Aorta (tissue), 5 donors: ENCODE results near the gene IMPACT. TPM values are rescaled to one million over a fixed set of nuclear protein-coding genes. Genes with fewer than 3 reads are reported as not detected.

ENCODE experiments used
- ATAC-seq: fragments of 200-7000 bp; cut with Tn5 transposase; one replicate; pipeline ENCODE4 v1.9.1; 2022; ENCODE audit warnings: moderate library complexity; ENCODE audit not compliant: low FRiP score
- DNase-seq, 2 donors: peaks; one replicate each; pipeline ENCODE4 v3.0.0-alpha.2; 2020
- H3K27ac ChIP-seq, 2 donors: one replicate each; pipeline ENCODE4 v1.5.1; 2013; ENCODE audit warnings: low read length in 2 of 2, mild to moderate bottlenecking in 2 of 2, moderate library complexity in 2 of 2, control low read depth in 1 of 2, inconsistent platforms in 1 of 2, low read depth in 1 of 2
- H3K27me3 ChIP-seq, 2 donors: one replicate each; pipeline ENCODE4 v1.6.1; 2013; ENCODE audit warnings: control low read depth in 1 of 2, low read length in 1 of 2, mild to moderate bottlenecking in 1 of 2, moderate library complexity in 1 of 2; ENCODE audit not compliant: insufficient read depth in 2 of 2, control insufficient read depth in 1 of 2
- H3K36me3 ChIP-seq, 2 donors: one replicate each; pipeline ENCODE4 v1.6.1; 2013; ENCODE audit warnings: control low read depth in 1 of 2, low read length in 1 of 2, mild to moderate bottlenecking in 1 of 2; ENCODE audit not compliant: insufficient read depth in 2 of 2, control insufficient read depth in 1 of 2
- H3K4me1 ChIP-seq, 2 donors: one replicate each; pipeline ENCODE4 v1.6.1; 2013; ENCODE audit warnings: low read length in 2 of 2, control low read depth in 1 of 2, mild to moderate bottlenecking in 1 of 2, moderate library complexity in 1 of 2; ENCODE audit not compliant: insufficient read depth in 2 of 2, control insufficient read depth in 1 of 2
- H3K4me3 ChIP-seq, 2 donors: one replicate each; pipeline ENCODE4 v1.5.1; 2013; ENCODE audit warnings: low read length in 2 of 2, control low read depth in 1 of 2, mild to moderate bottlenecking in 1 of 2
- H3K9me3 ChIP-seq: one replicate; pipeline ENCODE4 v1.6.1; 2013; ENCODE audit warnings: mild to moderate bottlenecking, low read length; ENCODE audit not compliant: control insufficient read depth
- WGBS, 2 donors: extraction: QIAGEN DNeasy Blood & Tissue Kit; methylation state at CpG; one replicate each; pipeline ENCODE4 v1.1.7; 2013; 5-methylcytosine and 5-hydroxymethylcytosine counted together
- intact Hi-C, 2 donors: fragments of 100-400 bp; cut with DNase I; formaldehyde crosslinking; loops; one replicate each; pipeline versions ENCODE4 v1.14.2 to v1.15.0; 2022
- polyA plus RNA-seq, 2 donors: library from polyadenylated mRNA; stranded (reverse); fragments of 200-250 nt; gene quantifications; one replicate each; pipeline ENCODE4 v1.2.3, GENCODE V29; 2013
- total RNA-seq, 2 donors: library from RNA; stranded (reverse); fragmentation: NEBNext Ultra II Directional; extraction: Animal tissue kit (Norgen Biotek cat#: 25700); gene quantifications; one replicate each; pipeline ENCODE4 v1.2.1, GENCODE V29; 2021
- donor health status: healthy with polysubstance abuse.
- donor health status: Bipolar disorder and iron deficiency.
- donor health status: DM: no; HTN: no; CAD: no.
- donor health status: DM: no; HTN: no; CAD: no.
- donor health status: DM: yes; HTN: yes; CAD: no.

Gene IMPACT
- total and polyA plus RNA-seq, 4 donors = 15.6 to 28.2 (median 20.5) TPM

- 94 to 97% methylated on average over 8 of the region's 8 CpGs for WGBS, 2 donors
- intact Hi-C loops = no loop called here
- H3K4me1 ChIP-seq = no peaks in the 10 kb centered on the region
- no peak for DNase-seq
- ATAC-seq = no peak
- H3K27ac ChIP-seq = no peak overlapping the region
- no peaks in the 10 kb centered on the region for H3K9me3 ChIP-seq
- H3K4me3 ChIP-seq = no peak overlapping the region
- H3K36me3 ChIP-seq = no peaks in the 10 kb centered on the region
- H3K27me3 ChIP-seq = no peaks in the 10 kb centered on the region
These were observed 35.5 kb downstream of the IMPACT start for GRCh38 chr18:24461996-24462395.

- no peaks in the 10 kb centered on the region for H3K4me1 ChIP-seq
- H3K27ac ChIP-seq = no peak overlapping the region
- H3K27me3 ChIP-seq = no peaks in the 10 kb centered on the region
- H3K4me3 ChIP-seq = no peak overlapping the region
- H3K36me3 ChIP-seq = no peaks in the 10 kb centered on the region
- DNase-seq (no peak), ATAC-seq (no peak)
- H3K9me3 ChIP-seq = no peaks in the 10 kb centered on the region
- intact Hi-C loops = no loop called here
- 66% methylated on average over 5 of the region's 5 CpGs for WGBS, 2 donors
These were observed 36.6 kb downstream of the IMPACT start for GRCh38 chr18:24462838-24463775.

- H3K36me3 ChIP-seq = no peaks in the 10 kb centered on the region
- no peaks in the 10 kb centered on the region for H3K27me3 ChIP-seq
- no peak overlapping the region for H3K27ac ChIP-seq
- H3K9me3 ChIP-seq = no peaks in the 10 kb centered on the region
- ATAC-seq = no peak
- 86 to 87% methylated on average over 7 of the region's 7 CpGs for WGBS, 2 donors
- H3K4me1 ChIP-seq = no peaks in the 10 kb centered on the region
- no peak for DNase-seq
- no peak overlapping the region for H3K4me3 ChIP-seq
- intact Hi-C loops = no loop called here
These were observed 39.0 kb downstream of the IMPACT start for GRCh38 chr18:24465486-24465885.

- no peak for DNase-seq
- ATAC-seq = no peak
- Histone ChIP-seq H3K36me3 (no peaks in the 10 kb centered on the region), H3K4me3 (no peak overlapping the region), H3K27ac (no peak overlapping the region), H3K9me3 (no peaks in the 10 kb centered on the region), H3K27me3 (no peaks in the 10 kb centered on the region), H3K4me1 (no peaks in the 10 kb centered on the region)
- intact Hi-C loops = no loop called here
- WGBS, 2 donors = 82 to 84% methylated on average over 2 of the region's 2 CpGs
These were observed 40.3 kb downstream of the IMPACT start for GRCh38 chr18:24466771-24467170.

- WGBS, 2 donors = 78 to 79% methylated on average over 3 of the region's 3 CpGs
- intact Hi-C loops = no loop called here
- H3K27me3 ChIP-seq = no peaks in the 10 kb centered on the region
- ATAC-seq (no peak), DNase-seq (no peak)
- H3K36me3 ChIP-seq = no peaks in the 10 kb centered on the region
- H3K27ac ChIP-seq = no peak overlapping the region
- no peak overlapping the region for H3K4me3 ChIP-seq
- no peaks in the 10 kb centered on the region for H3K9me3 ChIP-seq
- no peaks in the 10 kb centered on the region for H3K4me1 ChIP-seq
These were observed 43.6 kb downstream of the IMPACT start for GRCh38 chr18:24470022-24470618.

- Histone ChIP-seq H3K4me1 (no peaks in the 10 kb centered on the region), H3K27ac (no peak overlapping the region), H3K9me3 (no peaks in the 10 kb centered on the region), H3K27me3 (no peaks in the 10 kb centered on the region), H3K4me3 (no peak overlapping the region), H3K36me3 (no peaks in the 10 kb centered on the region)
- ATAC-seq (no peak), DNase-seq (no peak)
- 92 to 94% methylated on average over 7 of the region's 7 CpGs for WGBS, 2 donors
- intact Hi-C loops = no loop called here
These were observed 44.3 kb downstream of the IMPACT start for GRCh38 chr18:24470805-24471204.

- WGBS, 2 donors = 89 to 97% methylated on average over 5 of the region's 5 CpGs
- DNase-seq = no peak
- no peaks in the 10 kb centered on the region for H3K36me3 ChIP-seq
These were observed 46.1 kb downstream of the IMPACT start for GRCh38 chr18:24472591-24472990.

GRCh38 chr18:24474406-24474805, 47.9 kb downstream of the IMPACT start:
- no peaks in the 10 kb centered on the region for H3K4me1 ChIP-seq
- ATAC-seq = no peak
- WGBS, 2 donors = 76 to 89% methylated on average over 2 of the region's 2 CpGs

More at GRCh38 chr18:24472591-24472990, 46.1 kb downstream of the IMPACT start:
- intact Hi-C loops = no loop called here
- Histone ChIP-seq H3K27ac (no peak overlapping the region), H3K9me3 (no peaks in the 10 kb centered on the region), H3K27me3 (no peaks in the 10 kb centered on the region), H3K4me1 (no peaks in the 10 kb centered on the region), H3K4me3 (no peak overlapping the region)
- ATAC-seq = no peak

More at GRCh38 chr18:24474406-24474805, 47.9 kb downstream of the IMPACT start:
- H3K36me3 ChIP-seq = no peaks in the 10 kb centered on the region
- intact Hi-C loops = no loop called here
- H3K27ac ChIP-seq = no peak overlapping the region
- DNase-seq = no peak
- no peaks in the 10 kb centered on the region for H3K9me3 ChIP-seq
- no peaks in the 10 kb centered on the region for H3K27me3 ChIP-seq
- no peak overlapping the region for H3K4me3 ChIP-seq
